PC-9 (cell line): ENCODE results near the gene CUEDC2. TPM values are rescaled to one million over a fixed set of nuclear protein-coding genes. Genes with fewer than 3 reads are reported as not detected.

Experiments used
- BruUV-seq: library from RNA; stranded (reverse); fragments of 400-500 nt; replicated peaks from 2 replicates; lab custom pipeline; 2021; lab: Mats Ljungman, UMichigan
- CTCF ChIA-PET: fragments of 300-600 bp; sonication (Branson Sonifier 250); formaldehyde crosslinking; loops from one replicate; lab custom pipeline; 2022; ENCODE audit warnings: antibody characterized with exemption; lab: Charles Lee
- POLR2A ChIA-PET: fragments of 300-600 bp; sonication (Branson Sonifier 250); formaldehyde crosslinking; loops from one replicate; lab custom pipeline; 2022; ENCODE audit warnings: antibody characterized with exemption; ENCODE audit not compliant: unreplicated experiment; lab: Charles Lee
- DNase-seq, 2 experiments: peaks; one replicate each; pipeline versions ENCODE4 v3.0.0 to v3.0.0-alpha.2; 2015 to 2022; ENCODE audit warnings: mixed read lengths in 1 of 2
- H2AFZ ChIP-seq: fragments of 200-600 bp; sonication (generic); 2 replicates; pipeline ENCODE4 v1.8.1; 2017; ENCODE audit warnings: antibody characterized with exemption
- H3F3A ChIP-seq: fragments of 200-600 bp; sonication (generic); 2 replicates; pipeline ENCODE4 v1.8.1; 2017; ENCODE audit warnings: antibody characterized with exemption, mild to moderate bottlenecking, low read depth; ENCODE audit not compliant: insufficient read depth
- H3K27ac ChIP-seq: fragments of 200-600 bp; sonication (generic); 2 replicates; pipeline ENCODE4 v1.6.1; 2016; ENCODE audit warnings: mixed run types
- H3K27me3 ChIP-seq: fragments of 200-600 bp; sonication (generic); 2 replicates; pipeline ENCODE4 v1.6.1; 2016; ENCODE audit warnings: low read depth, mixed run types; ENCODE audit not compliant: insufficient read depth
- H3K36me3 ChIP-seq: fragments of 200-600 bp; sonication (generic); 2 replicates; pipeline ENCODE4 v1.6.1; 2016; ENCODE audit warnings: low read depth, mixed run types
- H3K4me1 ChIP-seq: fragments of 200-600 bp; sonication (generic); replicated peaks from 2 replicates; pipeline ENCODE4 v1.6.1; 2016; ENCODE audit warnings: mixed run types; ENCODE audit not compliant: insufficient read depth
- H3K4me2 ChIP-seq: fragments of 200-600 bp; sonication (generic); 2 replicates; pipeline ENCODE4 v1.6.1; 2017; ENCODE audit warnings: mixed run types
- H3K4me3 ChIP-seq: fragments of 200-600 bp; sonication (generic); 2 replicates; pipeline ENCODE4 v1.6.1; 2016; ENCODE audit warnings: mixed run types
- H3K79me2 ChIP-seq: fragments of 200-600 bp; sonication (generic); 2 replicates; pipeline ENCODE4 v1.6.1; 2017; ENCODE audit warnings: low read depth, mixed run types
- H3K9me2 ChIP-seq: fragments of 200-600 bp; sonication (generic); 2 replicates; pipeline ENCODE4 v1.8.1; 2017; ENCODE audit warnings: mild to moderate bottlenecking; ENCODE audit not compliant: insufficient read depth
- H3K9me3 ChIP-seq: fragments of 200-600 bp; sonication (generic); 2 replicates; pipeline ENCODE4 v1.8.1; 2016; ENCODE audit warnings: low read depth; ENCODE audit not compliant: insufficient read depth
- H4K20me1 ChIP-seq: fragments of 200-600 bp; sonication (generic); 2 replicates; pipeline ENCODE4 v1.8.1; 2017; ENCODE audit not compliant: insufficient read depth
- CTCF ChIP-seq: fragments of 200-600 bp; sonication (generic); conservative IDR thresholded peaks from 2 replicates; pipeline ENCODE4 v1.6.1; 2017; ENCODE audit warnings: mixed run types, antibody characterized with exemption, mild to moderate bottlenecking, moderate library complexity
- EZH2 ChIP-seq: fragments of 200-600 bp; sonication (generic); IDR thresholded peaks from 2 replicates; pipeline ENCODE4 v1.8.0; 2017; ENCODE audit warnings: antibody characterized with exemption, low read depth
- intact Hi-C: fragments of 100-400 bp; cut with micrococcal nuclease; formaldehyde crosslinking; loops from one replicate; pipeline ENCODE4 v1.10.0; 2022; ENCODE audit not compliant: unreplicated experiment
- total RNA-seq: library from RNA; stranded (reverse); gene quantifications from 2 replicates; pipeline ENCODE4 v1.2.3, GENCODE V29; 2021

Gene CUEDC2
- total RNA-seq, 1 experiment from 2014 or later: 46.2 TPM

GRCh38 chr10:102462512-102463054 lies 30.2 kb upstream of the CUEDC2 start:
- no peak for DNase-seq
- H4K20me1 ChIP-seq: no peaks in the 10 kb centered on the region
- no peaks in the 10 kb centered on the region for H3K9me2 ChIP-seq
- no peak overlapping the region for H3K4me2 ChIP-seq
- H3K4me1 ChIP-seq: no peaks in the 10 kb centered on the region
- POLR2A ChIA-PET: interaction anchor here (0.6 kb wide), 1 partner anchor 209 kb away, joined by 3 read pairs; no protein-coding TSS in a partner anchor
- intact Hi-C loops: loop anchor here (5.0 kb wide), 1 partner anchor 40 kb away; the partner anchor contains the start of gene FBXL15
- no peak for TF ChIP-seq CTCF
- no peak for TF ChIP-seq EZH2
- no peak overlapping the region for H3K27ac ChIP-seq
- H3K79me2 ChIP-seq: no peaks in the 10 kb centered on the region
- CTCF ChIA-PET: no interaction called here
- no peak overlapping the region for H2AFZ ChIP-seq
- H3K36me3 ChIP-seq: no peaks in the 10 kb centered on the region
- no TSS peak for BruUV-seq
- H3K27me3 ChIP-seq: no peaks in the 10 kb centered on the region
- no peaks in the 10 kb centered on the region for H3F3A ChIP-seq
- H3K4me3 ChIP-seq: no peak overlapping the region
- H3K9me3 ChIP-seq: no peaks in the 10 kb centered on the region

- CTCF ChIA-PET: interaction anchor here (0.5 kb wide), 1 partner anchor 911 kb away, joined by 6 read pairs; no protein-coding TSS in a partner anchor
- BruUV-seq: no TSS peak
- intact Hi-C loops: loop anchor here (5.0 kb wide), 1 partner anchor 39 kb away; the partner anchor contains the start of gene FBXL15
- Histone ChIP-seq H3K4me3 (peak overlapping the region; percentile 64), H3K4me2 (peak overlapping the region; percentile 89), H2AFZ (peak overlapping the region; percentile 88), H3K36me3 (no peaks in the 10 kb centered on the region), H3K9me3 (no peaks in the 10 kb centered on the region), H3K27ac (no peak overlapping the region), H3F3A (no peaks in the 10 kb centered on the region), H3K4me1 (no peaks in the 10 kb centered on the region), H3K27me3 (no peaks in the 10 kb centered on the region), H3K79me2 (no peaks in the 10 kb centered on the region), H3K9me2 (no peaks in the 10 kb centered on the region), H4K20me1 (no peaks in the 10 kb centered on the region)
- POLR2A ChIA-PET: interaction anchor here (0.6 to 0.8 kb wide), 2 partner anchors 10 to 40 kb away, joined by 5 to 10 read pairs; no protein-coding TSS in a partner anchor
- TF ChIP-seq EZH2 (no peak), CTCF (no peak)
- DNase-seq: peak; percentile 66 to 84
These were observed 29.0 kb upstream of the CUEDC2 start for GRCh38 chr10:102461187-102462054.

- H3K36me3 ChIP-seq: no peaks in the 10 kb centered on the region
- peak overlapping the region; percentile 88 for H2AFZ ChIP-seq
- H3K27me3 ChIP-seq: no peaks in the 10 kb centered on the region
- TF ChIP-seq CTCF (no peak), EZH2 (no peak)
- no peak overlapping the region for H3K27ac ChIP-seq
- H3K4me1 ChIP-seq: no peaks in the 10 kb centered on the region
- ChIA-PET POLR2A (no interaction called here), CTCF (no interaction called here)
- no peaks in the 10 kb centered on the region for H3K79me2 ChIP-seq
- DNase-seq: no peak
- peak overlapping the region; percentile 89 for H3K4me2 ChIP-seq
- intact Hi-C loops: loop anchor here (5.0 kb wide), 1 partner anchor 39 kb away; the partner anchor contains the start of gene FBXL15
- no peaks in the 10 kb centered on the region for H3K9me2 ChIP-seq
- no TSS peak for BruUV-seq
- peak overlapping the region; percentile 64 for H3K4me3 ChIP-seq
- no peaks in the 10 kb centered on the region for H4K20me1 ChIP-seq
- H3F3A ChIP-seq: no peaks in the 10 kb centered on the region
- no peaks in the 10 kb centered on the region for H3K9me3 ChIP-seq
These were observed 28.4 kb upstream of the CUEDC2 start for GRCh38 chr10:102460836-102461186.
